Measurements from ENCODE around the gene PLEKHN1.

Gene PLEKHN1

GRCh38 chr1:996851-997712 is 30.8 kb downstream of the PLEKHN1 start:
- Histone ChIP-seq H3K4me3 (ENCODE audit: low read length) (no peak overlapping the region), H3K27me3 (ENCODE audit: low read depth, low read length) (peaks cover 5% of the 10 kb centered on the region; the same call in 1 of the 2 replicates), H3K4me2 (ENCODE audit: low read length) (no peak overlapping the region), H3K79me2 (ENCODE audit: low read length) (no peaks in the 10 kb centered on the region), H2AFZ (ENCODE audit: low read depth, low read length) (no peak overlapping the region), H4K20me1 (ENCODE audit: insufficient read depth, low read length) (peaks cover 2% of the 10 kb centered on the region; the same call in 1 of the 2 replicates), H3K9me3 (ENCODE audit: insufficient read depth, low read length) (no peaks in the 10 kb centered on the region), H3K4me1 (ENCODE audit: low read length) (peaks cover 14% of the 10 kb centered on the region), H3K36me3 (replicated peaks; ENCODE audit: low read depth, low read length) (no peaks in the 10 kb centered on the region), H3K27ac (ENCODE audit: low read length) (no peak overlapping the region), H3K9ac (ENCODE audit: low read length) (no peak overlapping the region)
- TF ChIP-seq EZH2phosphoT487 (IDR thresholded peaks at IDR 0.05; ENCODE audit: low read depth) (no peak), CTCF (IDR thresholded peaks at IDR 0.05; ENCODE audit: low read depth, low read length) (no peak)

- Histone ChIP-seq H3K4me2 (ENCODE audit: low read length) (no peak overlapping the region), H3K4me3 (ENCODE audit: low read length) (no peak overlapping the region)
Observed at GRCh38 chr1:997713-997992, 31.4 kb downstream of the PLEKHN1 start.

GRCh38 chr1:997993-998744 is 31.9 kb downstream of the PLEKHN1 start:
- Histone ChIP-seq H3K4me1 (ENCODE audit: low read length) (peaks cover 5% of the 10 kb centered on the region), H4K20me1 (ENCODE audit: insufficient read depth, low read length) (no peaks in the 10 kb centered on the region), H3K79me2 (ENCODE audit: low read length) (no peaks in the 10 kb centered on the region), H3K27ac (ENCODE audit: low read length) (no peak overlapping the region), H3K4me2 (ENCODE audit: low read length) (no peak overlapping the region), H3K9me3 (ENCODE audit: insufficient read depth, low read length) (no peaks in the 10 kb centered on the region), H3K9ac (ENCODE audit: low read length) (no peak overlapping the region), H2AFZ (ENCODE audit: low read depth, low read length) (no peak overlapping the region), H3K27me3 (ENCODE audit: low read depth, low read length) (peaks cover 10% of the 10 kb centered on the region), H3K4me3 (ENCODE audit: low read length) (no peak overlapping the region), H3K36me3 (replicated peaks; ENCODE audit: low read depth, low read length) (no peaks in the 10 kb centered on the region)
- no peak for TF ChIP-seq EZH2phosphoT487 (IDR thresholded peaks at IDR 0.05; ENCODE audit: low read depth)
- no peak for TF ChIP-seq CTCF (IDR thresholded peaks at IDR 0.05; ENCODE audit: low read depth, low read length)

More at GRCh38 chr1:997713-997992, 31.4 kb downstream of the PLEKHN1 start:
- Histone ChIP-seq H3K36me3 (replicated peaks; ENCODE audit: low read depth, low read length) (no peaks in the 10 kb centered on the region), H3K4me1 (ENCODE audit: low read length) (peaks cover 11% of the 10 kb centered on the region), H4K20me1 (ENCODE audit: insufficient read depth, low read length) (peaks cover under 1% of the 10 kb centered on the region; the same call in 1 of the 2 replicates), H3K79me2 (ENCODE audit: low read length) (no peaks in the 10 kb centered on the region), H3K27me3 (ENCODE audit: low read depth, low read length) (peaks cover 5% of the 10 kb centered on the region; the same call in 1 of the 2 replicates), H3K9ac (ENCODE audit: low read length) (no peak overlapping the region), H3K9me3 (ENCODE audit: insufficient read depth, low read length) (no peaks in the 10 kb centered on the region), H2AFZ (ENCODE audit: low read depth, low read length) (no peak overlapping the region), H3K27ac (ENCODE audit: low read length) (no peak overlapping the region)
- TF ChIP-seq CTCF (IDR thresholded peaks at IDR 0.05; ENCODE audit: low read depth, low read length) (no peak), EZH2phosphoT487 (IDR thresholded peaks at IDR 0.05; ENCODE audit: low read depth) (no peak)

GRCh38 chr1:998745-998994 is 32.4 kb downstream of the PLEKHN1 start:
- H3K9ac ChIP-seq (ENCODE audit: low read length) = no peak overlapping the region

More at GRCh38 chr1:998745-998994, 32.4 kb downstream of the PLEKHN1 start:
- TF ChIP-seq EZH2phosphoT487 (IDR thresholded peaks at IDR 0.05; ENCODE audit: low read depth) (no peak), CTCF (IDR thresholded peaks at IDR 0.05; ENCODE audit: low read depth, low read length) (no peak)
- Histone ChIP-seq H3K27me3 (ENCODE audit: low read depth, low read length) (peaks cover 15% of the 10 kb centered on the region), H3K4me2 (ENCODE audit: low read length) (no peak overlapping the region), H3K9me3 (ENCODE audit: insufficient read depth, low read length) (no peaks in the 10 kb centered on the region), H2AFZ (ENCODE audit: low read depth, low read length) (no peak overlapping the region), H3K27ac (ENCODE audit: low read length) (no peak overlapping the region), H3K36me3 (replicated peaks; ENCODE audit: low read depth, low read length) (no peaks in the 10 kb centered on the region), H4K20me1 (ENCODE audit: insufficient read depth, low read length) (no peaks in the 10 kb centered on the region), H3K4me3 (ENCODE audit: low read length) (no peak overlapping the region), H3K4me1 (ENCODE audit: low read length) (peaks cover 3% of the 10 kb centered on the region; the same call in 1 of the 2 replicates), H3K79me2 (ENCODE audit: low read length) (no peaks in the 10 kb centered on the region)

Data from OCI-LY3 (cell line).